Ramos (cell line): Measurements from ENCODE around the gene FSD1.

Experiments
- in situ Hi-C: fragments of 300-500 bp; cut with MboI; formaldehyde crosslinking; loops from one replicate; pipeline ENCODE4 v1.14.3; 2022; ENCODE audit warnings: low sequenced_read_pairs; ENCODE audit not compliant: unreplicated experiment

Gene FSD1

DNA sequence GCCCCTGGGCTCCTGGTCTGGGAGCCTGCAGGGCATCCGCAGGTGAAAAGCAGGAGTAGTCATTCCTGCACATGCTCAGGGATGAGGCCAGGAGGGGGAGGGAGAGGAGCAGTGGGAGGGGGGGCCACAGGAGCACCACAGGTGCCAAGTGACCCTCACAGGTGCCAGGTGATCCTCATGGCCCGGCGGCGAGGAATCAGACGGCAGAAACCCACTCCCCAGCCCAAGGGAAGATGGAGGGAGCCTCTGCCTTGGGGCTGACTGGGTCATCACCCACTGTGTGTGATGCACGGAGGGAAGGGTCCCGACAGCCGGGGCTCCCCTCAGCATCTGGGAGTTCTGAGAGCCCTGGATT, 68.6 kb downstream of the FSD1 start:
- in situ Hi-C loops: no loop called here
